GM19328 (cell line): ENCODE results near the gene PPAN.

Source experiments
- ATAC-seq: cut with Tn5 transposase; IDR thresholded peaks from one replicate; pipeline ENCODE4 v1.9.1; 2021; ENCODE audit warnings: mild to moderate bottlenecking, moderate library complexity; ENCODE audit not compliant: unreplicated experiment

The PPAN gene

GRCh38 chr19:10138879-10139795 lies 33.0 kb downstream of the PPAN start:
- ATAC-seq = no peak

- no peak for ATAC-seq
Measured at GRCh38 chr19:10139952-10140351, 33.8 kb downstream of the PPAN start.

GRCh38 chr19:10141479-10141878 lies 35.3 kb downstream of the PPAN start:
- ATAC-seq = no peak

GRCh38 chr19:10141973-10142372 lies 35.8 kb downstream of the PPAN start:
- no peak for ATAC-seq

GRCh38 chr19:10142701-10143375 lies 36.7 kb downstream of the PPAN start:
- no peak for ATAC-seq

GRCh38 chr19:10143681-10144080 lies 37.5 kb downstream of the PPAN start:
- no peak for ATAC-seq

GRCh38 chr19:10144361-10144760 lies 38.2 kb downstream of the PPAN start:
- ATAC-seq = no peak

GRCh38 chr19:10145031-10145430 lies 38.9 kb downstream of the PPAN start:
- ATAC-seq = no peak

- ATAC-seq = no peak
Measured at GRCh38 chr19:10146142-10146541, 40.0 kb downstream of the PPAN start.

- no peak for ATAC-seq
Measured at GRCh38 chr19:10149427-10149826, 43.3 kb downstream of the PPAN start.

- ATAC-seq = no peak
Measured at GRCh38 chr19:10151521-10151920, 45.4 kb downstream of the PPAN start.

GRCh38 chr19:10152100-10152499 lies 45.9 kb downstream of the PPAN start:
- no peak for ATAC-seq

- no peak for ATAC-seq
Measured at GRCh38 chr19:10155839-10156238, 49.7 kb downstream of the PPAN start.

- no peak for ATAC-seq
Measured at GRCh38 chr19:10158071-10158470, 51.9 kb downstream of the PPAN start.

- ATAC-seq = no peak
Measured at GRCh38 chr19:10158485-10158884, 52.3 kb downstream of the PPAN start.

GRCh38 chr19:10159610-10160009 lies 53.4 kb downstream of the PPAN start:
- no peak for ATAC-seq
